LNCAP (cell line): ENCODE results near the gene CLMP.

ENCODE experiments used
- CTCF ChIP-seq: fragments of 450-650 bp; IDR thresholded peaks from 2 replicates; pipeline ENCODE4 v1.5.1; 2017; ENCODE audit warnings: mild to moderate bottlenecking

The CLMP gene

GRCh38 chr11:123091506-123091905 is 103.5 kb downstream of the CLMP start:
- no peak for TF ChIP-seq CTCF

- no peak for TF ChIP-seq CTCF
Measured at GRCh38 chr11:123086305-123086704, 108.7 kb downstream of the CLMP start.

- no peak for TF ChIP-seq CTCF
Measured at GRCh38 chr11:123085497-123085896, 109.6 kb downstream of the CLMP start.

GRCh38 chr11:123084454-123084853 is 110.6 kb downstream of the CLMP start:
- TF ChIP-seq CTCF = no peak

- TF ChIP-seq CTCF = no peak
Measured at GRCh38 chr11:123083623-123084029, 111.4 kb downstream of the CLMP start.

- TF ChIP-seq CTCF = no peak
Measured at GRCh38 chr11:123082977-123083376, 112.1 kb downstream of the CLMP start.

- no peak for TF ChIP-seq CTCF
Measured at GRCh38 chr11:123080015-123080414, 115.0 kb downstream of the CLMP start.

GRCh38 chr11:123076484-123076883 is 118.6 kb downstream of the CLMP start:
- TF ChIP-seq CTCF = no peak
